Brain microvascular endothelial cell (primary cell): ENCODE data around the gene MDFI.

Experiments used
- DNase-seq: peaks from one replicate; pipeline ENCODE4 v3.0.0-alpha.2; 2020
- H3K27ac ChIP-seq: fragments of 250-450 bp; sonication (Bioruptor Pico); 2 replicates; pipeline ENCODE4 v1.5.1; 2020; ENCODE audit warnings: mild to moderate bottlenecking, moderate library complexity
- H3K27me3 ChIP-seq: fragments of 250-450 bp; sonication (Bioruptor Pico); replicated peaks from 2 replicates; pipeline ENCODE4 v1.5.1; 2020; ENCODE audit warnings: mild to moderate bottlenecking
- H3K36me3 ChIP-seq: fragments of 250-450 bp; sonication (Bioruptor Pico); replicated peaks from 2 replicates; pipeline ENCODE4 v1.5.1; 2020; ENCODE audit warnings: mild to moderate bottlenecking
- H3K4me3 ChIP-seq: 2 replicates; pipeline ENCODE4 v1.5.1; 2011; ENCODE audit warnings: low read depth, mild to moderate bottlenecking, control low read depth, low read length, moderate library complexity
- in situ Hi-C: cut with HindIII; loops from 2 replicates; pipeline ENCODE4 v1.10.0; 2017; ENCODE audit warnings: low sequenced_read_pairs, low pct_ligation_motif_present
- TF ChIP-seq, protein P1 (sequence below): IDR thresholded peaks from 2 replicates; pipeline ENCODE4 v1.5.1; 2011; ENCODE audit warnings: low read depth, mild to moderate bottlenecking, moderate library complexity, low read length, control low read depth, inconsistent platforms; ENCODE audit errors: missing control alignments

MDFI gene

GRCh38 chr6:41658636-41659035 lies 20.4 kb downstream of the MDFI start:
- in situ Hi-C loops, result no loop called here
- Histone ChIP-seq H3K27me3 (peaks cover 9% of the 10 kb centered on the region), H3K4me3 (no peak overlapping the region), H3K27ac (no peak overlapping the region), H3K36me3 (no peaks in the 10 kb centered on the region)
- no peak for DNase-seq
- TF ChIP-seq, protein P1, sequence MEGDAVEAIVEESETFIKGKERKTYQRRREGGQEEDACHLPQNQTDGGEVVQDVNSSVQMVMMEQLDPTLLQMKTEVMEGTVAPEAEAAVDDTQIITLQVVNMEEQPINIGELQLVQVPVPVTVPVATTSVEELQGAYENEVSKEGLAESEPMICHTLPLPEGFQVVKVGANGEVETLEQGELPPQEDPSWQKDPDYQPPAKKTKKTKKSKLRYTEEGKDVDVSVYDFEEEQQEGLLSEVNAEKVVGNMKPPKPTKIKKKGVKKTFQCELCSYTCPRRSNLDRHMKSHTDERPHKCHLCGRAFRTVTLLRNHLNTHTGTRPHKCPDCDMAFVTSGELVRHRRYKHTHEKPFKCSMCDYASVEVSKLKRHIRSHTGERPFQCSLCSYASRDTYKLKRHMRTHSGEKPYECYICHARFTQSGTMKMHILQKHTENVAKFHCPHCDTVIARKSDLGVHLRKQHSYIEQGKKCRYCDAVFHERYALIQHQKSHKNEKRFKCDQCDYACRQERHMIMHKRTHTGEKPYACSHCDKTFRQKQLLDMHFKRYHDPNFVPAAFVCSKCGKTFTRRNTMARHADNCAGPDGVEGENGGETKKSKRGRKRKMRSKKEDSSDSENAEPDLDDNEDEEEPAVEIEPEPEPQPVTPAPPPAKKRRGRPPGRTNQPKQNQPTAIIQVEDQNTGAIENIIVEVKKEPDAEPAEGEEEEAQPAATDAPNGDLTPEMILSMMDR, result no peak

DNA sequence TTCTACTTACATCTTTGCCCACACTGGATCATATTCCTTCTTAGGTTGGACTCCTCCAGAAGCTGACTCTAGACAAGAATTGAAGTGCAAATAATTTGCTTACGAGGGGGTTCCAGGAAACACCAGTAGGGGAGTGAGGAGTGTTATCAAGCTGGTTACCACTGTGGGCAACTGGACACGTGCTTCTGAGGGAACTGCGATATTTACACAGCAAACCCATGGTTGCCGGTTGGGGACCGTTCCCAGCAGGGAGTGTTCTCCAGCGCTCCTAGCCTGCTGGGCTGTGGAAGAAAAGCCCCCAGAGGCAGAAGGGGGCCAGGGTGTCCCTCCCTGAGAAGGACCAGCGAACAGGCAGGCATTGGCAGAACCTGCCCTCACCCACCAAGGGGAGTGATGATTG lies 21.7 kb downstream of the MDFI start:
- in situ Hi-C loops, result no loop called here
- TF ChIP-seq, protein P1, result no peak
- peaks cover 12% of the 10 kb centered on the region for H3K27me3 ChIP-seq
- no peak for DNase-seq
- H3K4me3 ChIP-seq, result no peak overlapping the region
- no peaks in the 10 kb centered on the region for H3K36me3 ChIP-seq
- no peak overlapping the region for H3K27ac ChIP-seq

DNA sequence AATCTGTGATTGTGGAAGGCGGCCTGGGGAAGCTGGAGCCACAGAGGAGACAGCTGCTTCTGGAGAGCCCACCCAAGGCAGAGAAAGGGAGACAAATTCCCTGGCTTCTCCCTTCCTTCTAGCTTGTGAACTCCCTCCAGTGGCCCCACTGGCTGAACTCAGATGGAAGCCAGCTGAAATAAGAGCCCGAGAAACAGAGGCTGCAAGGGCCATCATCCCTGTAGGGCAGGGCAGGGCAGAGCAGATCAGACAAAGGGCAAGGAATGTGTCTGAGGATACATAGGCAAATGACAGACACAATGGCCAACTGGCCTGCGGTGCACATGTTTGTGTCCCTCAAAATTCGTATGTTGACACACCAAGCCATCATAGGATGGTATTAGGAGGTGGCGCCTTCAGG lies 25.3 kb downstream of the MDFI start:
- Histone ChIP-seq H3K27ac (no peak overlapping the region), H3K36me3 (no peaks in the 10 kb centered on the region), H3K27me3 (peaks cover 14% of the 10 kb centered on the region), H3K4me3 (no peak overlapping the region)
- in situ Hi-C loops, result no loop called here
- no peak for DNase-seq
- TF ChIP-seq, protein P1, result no peak

DNA sequence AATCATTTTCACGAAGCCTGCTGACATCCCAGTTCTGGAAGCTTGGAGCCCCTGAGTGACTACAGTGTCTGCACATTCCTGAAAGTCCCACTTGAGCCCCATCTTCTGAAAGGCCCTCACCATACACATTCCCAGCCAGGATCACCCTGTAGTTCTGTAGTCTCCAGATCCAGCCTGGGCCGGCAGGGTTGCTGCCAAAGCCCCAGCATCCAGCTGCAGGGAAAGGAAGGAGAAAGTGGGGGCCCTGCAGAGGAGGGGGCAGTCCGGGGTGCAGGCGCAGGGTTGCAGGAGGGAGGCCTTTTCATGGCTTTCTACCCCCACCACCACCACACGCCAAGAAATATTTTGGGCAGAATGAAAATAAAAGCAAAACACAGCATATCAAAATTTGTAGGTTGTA lies 26.0 kb downstream of the MDFI start:
- Histone ChIP-seq H3K27ac (no peak overlapping the region), H3K27me3 (peaks cover 14% of the 10 kb centered on the region), H3K36me3 (no peaks in the 10 kb centered on the region), H3K4me3 (no peak overlapping the region)
- no peak for DNase-seq
- in situ Hi-C loops, result no loop called here
- TF ChIP-seq, protein P1, result no peak

- peaks cover 11% of the 10 kb centered on the region for H3K27me3 ChIP-seq
- TF ChIP-seq, protein P1, result no peak
- in situ Hi-C loops, result no loop called here
- DNase-seq, result no peak
- H3K36me3 ChIP-seq, result no peaks in the 10 kb centered on the region
- H3K27ac ChIP-seq, result no peak overlapping the region
- no peak overlapping the region for H3K4me3 ChIP-seq
These were observed 28.9 kb downstream of the MDFI start for GRCh38 chr6:41667195-41667594.

DNA sequence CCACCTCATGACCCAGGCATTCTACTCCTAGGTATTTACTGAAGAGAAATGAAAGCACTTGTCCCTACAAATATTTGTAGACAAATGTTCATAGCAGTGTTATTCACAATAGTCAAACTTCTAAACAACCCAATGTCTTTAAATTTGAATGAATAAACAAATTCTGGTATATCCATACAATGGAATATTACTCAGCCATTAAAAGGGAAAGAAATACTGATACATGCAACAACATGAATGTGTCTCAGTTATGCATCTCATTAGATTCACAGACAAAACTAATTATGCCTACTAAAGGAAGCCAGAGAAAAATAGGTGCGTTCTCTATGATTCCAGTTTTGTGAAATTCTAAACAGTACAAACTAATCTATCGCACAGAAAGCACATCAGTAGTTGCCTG lies 30.7 kb downstream of the MDFI start:
- Histone ChIP-seq H3K27me3 (peaks cover 9% of the 10 kb centered on the region), H3K4me3 (no peak overlapping the region), H3K36me3 (no peaks in the 10 kb centered on the region), H3K27ac (no peak overlapping the region)
- TF ChIP-seq, protein P1, result no peak
- no peak for DNase-seq
- in situ Hi-C loops, result no loop called here
